Measurements from ENCODE around the gene RERGL.
"Not testable (repeated sequence)": the region's sequence is repeated elsewhere in the genome, so short reads cannot be mapped to it uniquely, and the experiment has no call there.

The RERGL gene

GRCh38 chr12:18090093-18090492 lies at the start of gene RERGL:
TSS of gene RERGL (minus strand) at chr12:18090193. CDS start at chr12:18090140, 53 bp downstream.
- no peak within 1 kb of the TSS for H3K27ac ChIP-seq
- no peak for DNase-seq (ENCODE audit: low read depth, low spot score)

GRCh38 chr12:18139254-18139653 lies 49.3 kb upstream of the RERGL start:
- no peak for DNase-seq (ENCODE audit: low read depth, low spot score)
- H3K27ac ChIP-seq = no peak overlapping the region

GRCh38 chr12:18135509-18135908 lies 45.5 kb upstream of the RERGL start:
- no peak for DNase-seq (ENCODE audit: low read depth, low spot score)
- H3K27ac ChIP-seq = no peak overlapping the region

GRCh38 chr12:18135086-18135485 lies 45.1 kb upstream of the RERGL start:
- H3K27ac ChIP-seq = no peak overlapping the region
- no peak for DNase-seq (ENCODE audit: low read depth, low spot score)

- H3K27ac ChIP-seq = no peak overlapping the region
- no peak for DNase-seq (ENCODE audit: low read depth, low spot score)
Observed at GRCh38 chr12:18130851-18131250, 40.9 kb upstream of the RERGL start.

GRCh38 chr12:18123707-18124106 lies 33.7 kb upstream of the RERGL start:
- no peak overlapping the region for H3K27ac ChIP-seq
- no peak for DNase-seq (ENCODE audit: low read depth, low spot score)

GRCh38 chr12:18120899-18121298 lies 30.9 kb upstream of the RERGL start:
- H3K27ac ChIP-seq = no peak overlapping the region
- DNase-seq (ENCODE audit: low read depth, low spot score) = no peak

- DNase-seq (ENCODE audit: low read depth, low spot score) = no peak
- no peak overlapping the region for H3K27ac ChIP-seq
Observed at GRCh38 chr12:18108611-18109010, 18.6 kb upstream of the RERGL start.

- no peak overlapping the region for H3K27ac ChIP-seq
- no peak for DNase-seq (ENCODE audit: low read depth, low spot score)
Observed at GRCh38 chr12:18103624-18104023, 13.6 kb upstream of the RERGL start.

GRCh38 chr12:18101043-18101442 lies 11.1 kb upstream of the RERGL start:
- DNase-seq (ENCODE audit: low read depth, low spot score) = no peak

GRCh38 chr12:18084080-18084479 lies 5.9 kb downstream of the RERGL start:
- DNase-seq (ENCODE audit: low read depth, low spot score) = no peak

More at GRCh38 chr12:18101043-18101442, 11.1 kb upstream of the RERGL start:
- H3K27ac ChIP-seq = no peak overlapping the region

GRCh38 chr12:18079541-18080246 lies 10.3 kb downstream of the RERGL start:
- DNase-seq (ENCODE audit: low read depth, low spot score) = no peak
- H3K27ac ChIP-seq = no peak overlapping the region

More at GRCh38 chr12:18084080-18084479, 5.9 kb downstream of the RERGL start:
- H3K27ac ChIP-seq = no peak overlapping the region

GRCh38 chr12:18074001-18074400 lies 16.0 kb downstream of the RERGL start:
- DNase-seq (ENCODE audit: low read depth, low spot score) = peak; percentile 33
- peak overlapping the region; percentile 50 for H3K27ac ChIP-seq

- DNase-seq (ENCODE audit: low read depth, low spot score) = no peak
Observed at GRCh38 chr12:18072723-18073122, 17.3 kb downstream of the RERGL start.

GRCh38 chr12:18071336-18071735 lies 18.7 kb downstream of the RERGL start:
- DNase-seq (ENCODE audit: low read depth, low spot score) = no peak
- no peak overlapping the region for H3K27ac ChIP-seq

More at GRCh38 chr12:18072723-18073122, 17.3 kb downstream of the RERGL start:
- no peak overlapping the region for H3K27ac ChIP-seq

GRCh38 chr12:18068355-18068754 lies 21.6 kb downstream of the RERGL start:
- no peak for DNase-seq (ENCODE audit: low read depth, low spot score)
- H3K27ac ChIP-seq = no peak overlapping the region

- no peak overlapping the region for H3K27ac ChIP-seq
- no peak for DNase-seq (ENCODE audit: low read depth, low spot score)
Observed at GRCh38 chr12:18066666-18067065, 23.3 kb downstream of the RERGL start.

GRCh38 chr12:18062867-18063266 lies 27.1 kb downstream of the RERGL start:
- H3K27ac ChIP-seq; DNase-seq (ENCODE audit: low read depth, low spot score): not testable (repeated sequence)

GRCh38 chr12:18057051-18057450 lies 32.9 kb downstream of the RERGL start:
- no peak for DNase-seq (ENCODE audit: low read depth, low spot score)

GRCh38 chr12:18054925-18055619 lies 34.9 kb downstream of the RERGL start:
- no peak overlapping the region for H3K27ac ChIP-seq

More at GRCh38 chr12:18057051-18057450, 32.9 kb downstream of the RERGL start:
- no peak overlapping the region for H3K27ac ChIP-seq

GRCh38 chr12:18045446-18045992 lies 44.5 kb downstream of the RERGL start:
- H3K27ac ChIP-seq = no peak overlapping the region
- DNase-seq (ENCODE audit: low read depth, low spot score) = no peak

More at GRCh38 chr12:18054925-18055619, 34.9 kb downstream of the RERGL start:
- no peak for DNase-seq (ENCODE audit: low read depth, low spot score)

Measured in epithelial cell of prostate (primary cell).